GM21619 (cell line): ENCODE results near the gene CASP3.
"Not testable (repeated sequence)": the region's sequence is repeated elsewhere in the genome, so short reads cannot be mapped to it uniquely, and the experiment has no call there.

Experiments
- ATAC-seq: cut with Tn5 transposase; IDR thresholded peaks from one replicate; pipeline ENCODE4 v1.9.1; 2021; ENCODE audit not compliant: unreplicated experiment

The CASP3 gene

GRCh38 chr4:184664445-184665210 lies 15.4 kb upstream of the CASP3 start:
- ATAC-seq: no peak

DNA sequence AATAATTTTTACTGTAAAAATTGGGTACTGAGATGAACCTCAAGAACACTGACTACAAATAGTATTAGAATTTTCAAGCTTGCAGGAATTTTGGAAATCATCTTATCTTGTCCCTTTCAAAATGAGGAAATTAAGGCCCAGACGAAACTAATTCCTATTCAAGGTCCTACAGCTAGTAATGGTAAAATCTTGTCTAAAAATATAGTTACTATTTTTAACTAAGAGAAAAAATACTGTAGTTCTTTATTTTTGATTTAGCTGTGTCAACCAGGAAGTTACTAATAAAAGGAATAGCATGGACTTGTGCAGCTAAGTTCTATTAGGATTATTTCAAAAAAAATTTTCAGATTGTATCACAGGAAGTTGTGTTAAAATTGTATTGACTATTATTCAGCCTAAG lies 13.0 kb upstream of the CASP3 start:
- ATAC-seq: no peak

DNA sequence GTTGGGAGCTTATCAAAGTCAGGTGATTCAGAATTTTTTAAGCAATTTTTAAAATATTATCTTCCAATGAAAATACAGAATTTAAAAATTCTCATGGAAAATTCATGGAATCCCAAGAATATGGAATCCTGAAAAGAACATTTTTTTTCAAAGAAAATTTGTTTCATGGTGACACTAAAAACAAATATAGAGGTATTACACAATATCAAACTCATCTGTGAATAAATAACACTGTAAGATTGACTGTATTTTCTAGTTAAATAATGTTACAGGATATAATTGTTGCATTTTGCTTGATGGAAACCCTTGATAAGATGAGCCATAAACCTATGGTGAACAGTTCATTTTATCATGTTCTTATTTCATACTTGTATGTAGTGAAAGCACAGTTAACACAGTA lies 11.7 kb upstream of the CASP3 start:
- no peak for ATAC-seq

DNA sequence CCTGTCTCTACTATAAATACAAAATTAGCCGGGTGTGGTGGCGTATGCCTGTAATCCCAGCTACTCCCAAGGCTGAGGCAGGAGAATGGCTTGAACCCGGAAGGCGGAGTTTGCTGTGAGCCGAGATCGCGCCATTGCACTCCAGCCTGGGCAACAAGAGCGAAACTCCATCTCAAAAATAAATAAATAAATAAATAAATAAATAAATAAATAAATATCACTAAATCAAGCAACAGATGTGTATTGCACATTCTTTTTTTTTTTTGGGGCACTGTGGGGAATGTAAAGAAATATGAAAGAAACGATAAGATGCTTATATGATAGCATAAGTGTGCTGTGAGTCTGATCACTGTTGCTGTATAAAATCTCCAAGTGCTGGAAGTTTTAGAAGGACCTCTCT lies 8.6 kb upstream of the CASP3 start:
- not testable (repeated sequence) for ATAC-seq

DNA sequence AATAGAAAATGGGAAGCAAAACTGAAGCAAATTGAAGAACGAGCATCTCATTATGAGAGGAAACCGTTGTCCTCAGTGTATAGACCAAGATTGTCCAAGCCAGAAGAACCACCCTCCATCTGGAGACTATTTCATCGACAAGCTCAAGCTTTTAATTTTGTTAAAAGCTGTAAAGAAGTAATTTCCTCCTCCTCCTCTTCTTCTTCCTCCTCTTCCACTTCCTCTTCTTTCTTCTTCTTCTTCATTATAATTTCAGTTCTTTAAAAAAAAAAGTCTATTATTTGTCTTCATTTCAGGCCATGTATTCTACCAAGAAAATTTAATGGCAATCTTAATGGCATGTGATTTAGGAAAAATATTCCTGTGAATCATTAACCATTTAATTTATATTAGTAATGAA lies 7.9 kb upstream of the CASP3 start:
- no peak for ATAC-seq

- ATAC-seq: no peak
Measured at GRCh38 chr4:184655889-184656869, 6.9 kb upstream of the CASP3 start.

- ATAC-seq: no peak
Measured at GRCh38 chr4:184653650-184654049, 4.4 kb upstream of the CASP3 start.

DNA sequence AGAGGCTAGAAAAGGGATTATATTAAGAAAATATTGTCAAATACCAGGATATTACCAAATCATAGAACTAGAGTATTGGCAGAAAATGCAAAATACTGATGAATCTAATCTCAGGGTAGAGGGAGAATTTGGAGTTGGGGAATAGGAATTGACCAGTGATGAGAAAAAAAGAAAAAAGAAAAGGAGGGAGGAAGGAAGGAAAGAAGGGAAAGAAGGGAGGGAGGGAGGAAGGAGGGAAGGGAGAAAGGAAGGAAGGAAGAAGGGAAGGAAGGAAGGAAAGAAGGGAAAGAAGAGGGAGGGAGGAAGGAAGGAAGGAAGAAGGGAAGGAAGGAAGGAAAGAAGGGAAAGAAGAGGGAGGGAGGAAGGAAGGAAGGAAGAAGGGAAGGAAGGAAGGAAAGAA lies 3.4 kb upstream of the CASP3 start:
- ATAC-seq: not testable (repeated sequence)

DNA sequence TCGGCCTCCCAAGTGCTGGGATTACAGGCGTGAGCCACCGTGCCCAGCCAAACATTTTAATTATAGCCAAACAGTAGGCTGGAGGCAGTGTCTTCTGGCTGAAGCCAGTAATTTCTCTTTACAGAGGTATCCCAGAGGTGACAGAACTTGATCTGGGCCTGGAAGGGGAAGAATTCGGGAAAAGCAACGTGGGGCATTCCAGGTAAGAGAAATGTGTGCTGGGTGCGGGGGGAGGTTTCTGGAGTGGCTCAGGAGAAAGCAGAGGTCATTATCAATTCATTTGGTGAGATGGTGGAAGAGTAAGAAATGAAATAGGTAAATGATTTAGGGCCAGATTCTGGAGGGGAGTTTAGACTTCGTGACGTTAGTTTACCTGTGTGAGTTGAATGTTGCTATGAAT lies 2.7 kb upstream of the CASP3 start:
- ATAC-seq: no peak

DNA sequence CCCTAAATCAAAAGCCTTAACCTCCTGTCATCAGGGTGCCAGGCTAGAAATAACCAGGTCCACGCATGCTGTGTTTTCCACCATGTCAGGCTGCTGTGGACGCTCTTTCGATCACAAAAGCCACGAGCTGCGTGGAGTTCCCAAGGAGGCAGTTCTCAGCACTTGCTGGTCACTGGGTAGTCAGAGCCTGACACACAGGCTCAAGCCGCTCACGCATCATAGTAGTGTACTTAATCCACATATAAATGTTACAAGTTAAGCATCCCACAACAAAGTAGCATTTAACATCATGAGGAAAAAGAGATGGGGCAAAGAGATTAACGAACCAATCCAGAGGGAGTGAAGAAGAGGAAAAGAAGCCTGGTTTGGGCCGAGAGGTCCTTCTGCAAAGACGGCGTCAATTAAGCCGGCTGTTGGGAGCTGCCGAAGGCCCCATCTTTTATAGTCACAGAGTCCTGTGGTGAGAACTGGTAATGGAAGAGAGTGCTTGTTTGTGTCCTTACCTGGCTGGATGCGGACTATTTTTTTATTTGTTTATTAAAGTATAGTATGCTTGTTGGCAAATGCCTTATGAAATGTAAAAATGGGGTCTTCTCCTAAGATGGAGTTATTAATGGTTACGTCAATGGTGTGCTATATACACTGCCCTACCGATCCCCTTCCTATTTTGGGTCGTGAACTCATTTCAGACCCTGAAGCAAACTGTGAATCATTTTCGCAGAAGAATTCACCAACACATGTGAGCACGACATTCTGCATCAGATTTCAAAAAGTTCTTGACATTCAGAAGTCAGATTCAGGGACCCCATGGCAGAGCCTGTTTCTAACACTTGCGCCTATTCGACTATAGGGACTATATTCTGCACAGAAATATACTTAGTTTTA lies 966 bp upstream of the CASP3 start:
- peak; percentile 13 for ATAC-seq

DNA sequence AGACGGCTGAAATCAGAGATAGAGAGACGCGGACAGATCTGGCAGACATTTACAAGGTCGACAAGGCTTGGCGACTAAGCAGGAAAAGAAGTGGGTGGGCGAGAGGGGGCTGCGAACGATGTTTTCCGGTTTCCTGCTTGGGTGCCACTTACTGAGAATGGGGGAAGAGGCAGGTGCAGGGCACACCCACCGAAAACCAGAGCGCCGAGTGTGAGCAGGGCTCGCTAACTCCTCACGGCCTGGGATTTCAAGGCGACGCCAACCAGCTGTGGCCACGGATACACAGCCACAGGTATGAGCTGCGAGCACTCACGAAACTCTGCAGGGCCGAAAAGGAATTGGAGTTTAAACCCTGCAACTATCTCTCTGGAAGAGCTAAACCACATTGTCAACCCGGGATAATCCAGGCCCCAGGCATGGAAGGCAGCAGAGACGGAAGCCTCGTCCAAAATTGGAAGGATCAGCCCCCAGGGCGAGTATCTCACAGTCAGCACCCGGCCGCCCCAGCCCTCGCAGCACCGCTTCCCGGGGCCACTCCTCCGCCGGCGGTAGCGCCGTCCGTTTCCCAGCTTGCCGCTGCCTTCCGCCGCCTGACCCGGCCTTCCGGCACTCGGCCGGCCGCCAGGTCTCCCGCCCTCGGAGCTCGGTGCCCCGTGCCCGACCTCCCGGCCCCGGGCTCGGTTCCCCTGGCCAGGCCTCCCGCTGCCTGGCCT lies 778 bp downstream of the CASP3 start:
- ATAC-seq: peak; percentile 31

GRCh38 chr4:184648054-184648312 lies 1.3 kb downstream of the CASP3 start:
- ATAC-seq: no peak

DNA sequence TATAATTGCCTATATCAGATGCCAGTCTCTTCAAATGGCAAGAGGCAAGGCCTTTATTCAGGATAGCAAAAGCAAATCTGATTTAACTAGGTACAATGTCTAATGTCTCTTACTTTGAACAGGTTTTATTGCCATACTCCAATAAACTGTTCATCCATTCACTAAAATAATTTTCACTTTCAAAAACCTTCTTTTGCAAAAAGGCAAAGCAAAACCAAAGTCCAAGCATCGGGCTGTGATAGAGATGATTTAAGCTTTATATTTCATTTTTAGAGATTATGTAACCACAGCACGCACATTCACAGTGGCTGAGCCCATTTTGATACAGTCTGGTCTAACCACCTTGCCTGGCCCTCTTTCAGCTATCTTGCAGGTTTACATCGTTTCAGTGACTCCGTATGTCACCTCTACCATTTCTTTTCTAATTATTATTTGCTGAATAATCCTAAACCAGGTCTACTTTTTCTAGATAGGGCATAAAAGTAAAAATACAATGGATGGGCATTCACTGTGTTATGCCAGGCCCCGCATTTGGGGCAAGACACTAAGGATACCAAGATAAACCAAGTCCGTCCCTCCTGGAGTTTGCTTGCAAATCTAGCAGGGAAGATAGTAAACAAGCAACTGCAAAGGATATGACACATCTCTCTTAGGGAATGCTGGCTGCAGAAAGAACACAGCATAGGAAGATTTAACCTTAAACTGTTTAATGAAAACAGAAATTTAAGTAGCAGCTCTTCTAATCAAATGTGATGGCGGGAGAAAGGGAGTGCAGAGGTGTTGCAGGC lies 1.8 kb downstream of the CASP3 start:
- ATAC-seq: no peak

DNA sequence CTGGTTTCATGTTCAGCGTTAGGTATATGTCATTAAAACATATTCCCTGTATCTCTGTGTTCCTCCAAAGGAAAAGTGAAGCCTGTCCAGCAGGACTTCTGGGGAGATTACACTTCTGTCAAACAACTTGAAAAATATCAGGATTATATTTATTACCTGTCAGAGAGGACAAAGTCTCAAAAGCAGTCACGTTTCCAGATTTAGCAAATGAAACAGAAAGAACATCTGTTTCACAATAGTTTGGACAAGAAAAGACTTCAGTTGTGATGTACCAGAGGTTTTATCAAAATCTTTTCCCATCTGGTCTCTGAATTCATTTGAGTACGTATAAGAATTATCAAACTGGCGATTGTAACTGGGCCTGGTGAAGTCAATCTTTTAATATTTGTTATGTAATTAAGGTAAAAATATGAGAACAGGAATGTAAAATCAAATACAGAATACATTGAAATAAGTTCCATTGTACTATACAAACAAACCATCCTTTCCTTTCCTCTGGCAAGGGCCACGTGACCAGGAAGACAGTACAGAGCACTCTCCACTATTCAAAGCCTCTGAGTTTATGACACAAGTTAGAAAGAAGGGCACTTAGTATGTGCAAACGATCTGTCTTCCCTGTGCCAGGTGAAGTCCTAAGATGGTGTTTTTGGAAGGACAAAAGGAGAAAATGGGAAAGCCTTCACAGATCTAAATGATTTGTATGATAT lies 3.2 kb downstream of the CASP3 start:
- ATAC-seq: no peak

- ATAC-seq: no peak
Measured at GRCh38 chr4:184644553-184645307, 4.5 kb downstream of the CASP3 start.

- no peak for ATAC-seq
Measured at GRCh38 chr4:184643731-184644130, 5.5 kb downstream of the CASP3 start.

GRCh38 chr4:184641451-184641850 lies 7.8 kb downstream of the CASP3 start:
- no peak for ATAC-seq

DNA sequence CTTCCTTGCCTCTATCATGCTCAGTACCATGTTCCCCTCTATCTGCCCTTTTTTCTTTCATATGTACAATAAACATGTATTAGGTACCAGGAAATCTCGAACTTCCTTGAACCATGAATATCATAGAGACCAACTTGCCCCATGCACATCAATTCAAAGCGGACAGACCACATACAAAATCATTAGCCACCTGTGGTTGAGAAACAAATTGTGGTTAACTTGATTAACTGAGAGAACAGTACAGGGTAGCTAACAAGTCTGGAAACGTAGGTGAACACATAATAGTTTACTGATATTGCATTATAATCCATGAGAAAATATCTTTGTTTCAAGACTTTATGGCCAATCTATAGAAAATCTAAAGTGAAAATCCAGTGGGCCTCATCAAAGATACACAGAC lies 8.2 kb downstream of the CASP3 start:
- peak; percentile 65 for ATAC-seq

GRCh38 chr4:184636897-184637296 lies 12.3 kb downstream of the CASP3 start:
- ATAC-seq: no peak
